Cardiac muscle cell (in vitro differentiated cells and primary cell): ENCODE results near the gene ATXN7L2. TPM values are rescaled to one million over a fixed set of nuclear protein-coding genes. Genes with fewer than 3 reads are reported as not detected.

Source experiments
- DNase-seq, 2 donors: peaks; one replicate each; pipeline versions ENCODE4 v3.0.0 to v3.0.0-alpha.2; 2010 to 2017; ENCODE audit warnings: low read depth in 1 of 2, low spot score in 1 of 2
- H3K27ac ChIP-seq: fragments of 200-600 bp; sonication (generic); 2 replicates; pipeline ENCODE4 v1.5.1; 2016
- H3K27me3 ChIP-seq: fragments of 200-600 bp; sonication (generic); 2 replicates; pipeline ENCODE4 v1.6.0; 2016; ENCODE audit warnings: control low read depth
- H3K36me3 ChIP-seq: fragments of 200-600 bp; sonication (generic); 2 replicates; pipeline ENCODE4 v1.5.1; 2016; ENCODE audit warnings: control low read depth
- H3K4me1 ChIP-seq: fragments of 200-600 bp; sonication (generic); 2 replicates; pipeline ENCODE4 v1.8.1; 2017; ENCODE audit warnings: low read depth, mild to moderate bottlenecking, mixed run types
- H3K4me3 ChIP-seq: fragments of 200-600 bp; sonication (generic); 2 replicates; pipeline ENCODE4 v1.5.1; 2016; ENCODE audit warnings: mild to moderate bottlenecking
- H3K9me3 ChIP-seq: fragments of 200-600 bp; sonication (generic); 2 replicates; pipeline ENCODE4 v1.5.1; 2017; ENCODE audit warnings: low read depth, mild to moderate bottlenecking, control low read depth
- polyA plus RNA-seq: library from polyadenylated mRNA; unstranded; fragments of >200 nt; fragmentation: Nextera tagmentation; extraction: Ambion mirVana; gene quantifications from 2 replicates; pipeline ENCODE4 v1.2.1, GENCODE V29; 2016
- total RNA-seq: library from RNA; depleted of rRNA; stranded (reverse); fragments of >200 nt; gene quantifications from 2 replicates; pipeline ENCODE4 v1.2.3, GENCODE V29; 2016
- TF ChIP-seq, protein P1 (sequence below): IDR thresholded peaks from 2 replicates; pipeline ENCODE4 v1.5.1; 2012; ENCODE audit warnings: low read depth, mild to moderate bottlenecking, low read length

Gene ATXN7L2
- total and polyA plus RNA-seq, 2 experiments from 2014 or later = 7.0 to 17.8 TPM

DNA sequence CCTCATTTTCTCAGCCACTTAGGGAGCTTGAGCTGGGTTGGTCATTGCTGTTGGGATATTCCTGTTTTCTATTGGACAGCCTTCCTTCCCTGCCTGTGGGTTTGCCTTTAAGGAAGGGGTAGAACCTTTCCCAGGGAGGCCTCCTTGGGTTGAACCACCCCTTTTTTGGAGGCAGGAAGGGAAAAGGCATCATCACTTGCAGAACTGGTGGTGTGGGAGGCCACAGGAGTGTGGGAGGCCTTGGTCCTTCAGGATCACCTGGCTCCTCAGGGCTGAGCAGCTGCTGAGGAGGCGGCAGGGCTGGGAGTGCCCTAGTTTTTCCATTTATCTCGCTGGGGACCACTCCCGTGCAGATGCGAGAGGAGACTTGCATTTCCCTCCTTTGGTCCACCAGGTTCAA, 9.5 kb downstream of the ATXN7L2 start:
- Histone ChIP-seq H3K27me3 (no peaks in the 10 kb centered on the region), H3K36me3 (peaks cover 14% of the 10 kb centered on the region), H3K9me3 (no peaks in the 10 kb centered on the region), H3K27ac (no peak overlapping the region), H3K4me3 (no peak overlapping the region), H3K4me1 (peaks cover 4% of the 10 kb centered on the region)
- TF ChIP-seq, protein P1, sequence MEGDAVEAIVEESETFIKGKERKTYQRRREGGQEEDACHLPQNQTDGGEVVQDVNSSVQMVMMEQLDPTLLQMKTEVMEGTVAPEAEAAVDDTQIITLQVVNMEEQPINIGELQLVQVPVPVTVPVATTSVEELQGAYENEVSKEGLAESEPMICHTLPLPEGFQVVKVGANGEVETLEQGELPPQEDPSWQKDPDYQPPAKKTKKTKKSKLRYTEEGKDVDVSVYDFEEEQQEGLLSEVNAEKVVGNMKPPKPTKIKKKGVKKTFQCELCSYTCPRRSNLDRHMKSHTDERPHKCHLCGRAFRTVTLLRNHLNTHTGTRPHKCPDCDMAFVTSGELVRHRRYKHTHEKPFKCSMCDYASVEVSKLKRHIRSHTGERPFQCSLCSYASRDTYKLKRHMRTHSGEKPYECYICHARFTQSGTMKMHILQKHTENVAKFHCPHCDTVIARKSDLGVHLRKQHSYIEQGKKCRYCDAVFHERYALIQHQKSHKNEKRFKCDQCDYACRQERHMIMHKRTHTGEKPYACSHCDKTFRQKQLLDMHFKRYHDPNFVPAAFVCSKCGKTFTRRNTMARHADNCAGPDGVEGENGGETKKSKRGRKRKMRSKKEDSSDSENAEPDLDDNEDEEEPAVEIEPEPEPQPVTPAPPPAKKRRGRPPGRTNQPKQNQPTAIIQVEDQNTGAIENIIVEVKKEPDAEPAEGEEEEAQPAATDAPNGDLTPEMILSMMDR = no peak
- DNase-seq = no peak

DNA sequence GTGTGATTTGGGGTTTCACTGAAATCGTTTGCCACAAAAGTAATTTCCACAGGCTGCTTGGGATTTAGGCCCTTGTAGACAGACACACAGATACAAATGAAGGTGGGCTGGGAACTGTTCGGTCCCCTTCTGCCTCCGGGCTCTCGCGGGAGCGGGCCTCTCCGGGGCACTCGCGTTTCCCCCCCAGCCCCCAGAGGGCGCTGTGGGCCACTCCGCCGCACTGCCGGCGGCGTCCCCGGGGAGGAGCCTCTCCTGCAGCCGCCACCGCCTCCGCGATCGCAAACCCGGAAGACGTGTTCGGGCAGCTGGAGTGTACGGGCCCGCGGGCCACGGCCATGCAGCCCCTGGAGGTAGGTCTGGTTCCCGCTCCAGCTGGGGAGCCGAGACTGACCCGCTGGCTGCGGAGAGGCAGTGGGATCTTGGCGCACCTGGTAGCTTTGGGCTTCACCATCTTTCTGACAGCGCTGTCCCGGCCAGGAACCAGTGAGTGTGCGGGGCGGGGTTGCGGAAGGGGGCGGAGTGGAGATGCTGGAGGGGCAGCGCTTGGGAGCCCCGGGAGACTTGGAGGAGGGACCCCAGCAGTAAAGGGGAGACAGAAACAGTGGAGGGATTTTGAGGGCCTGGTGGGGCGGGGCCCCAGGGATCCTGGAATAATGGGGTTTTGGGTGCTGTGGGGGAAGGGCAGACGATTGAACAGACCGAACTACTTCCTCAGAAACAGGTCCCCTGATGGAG, 10.3 kb downstream of the ATXN7L2 start, which contains the start of gene CYB561D1:
CYB561D1 (plus strand) TSS at position 290 of the 735 bp plus-strand sequence; CDS start at position 336, 46 bp downstream.
- Histone ChIP-seq H3K27ac (peak within 1 kb of the TSS; percentile 2), H3K4me1 (peaks cover 4% of the 10 kb centered on the region), H3K9me3 (no peaks in the 10 kb centered on the region), H3K4me3 (peak within 1 kb of the TSS; percentile 85), H3K36me3 (peaks cover 14% of the 10 kb centered on the region), H3K27me3 (no peaks in the 10 kb centered on the region)
- TF ChIP-seq, protein P1 = peak; percentile 93
- peak; percentile 88 to 92 for DNase-seq

DNA sequence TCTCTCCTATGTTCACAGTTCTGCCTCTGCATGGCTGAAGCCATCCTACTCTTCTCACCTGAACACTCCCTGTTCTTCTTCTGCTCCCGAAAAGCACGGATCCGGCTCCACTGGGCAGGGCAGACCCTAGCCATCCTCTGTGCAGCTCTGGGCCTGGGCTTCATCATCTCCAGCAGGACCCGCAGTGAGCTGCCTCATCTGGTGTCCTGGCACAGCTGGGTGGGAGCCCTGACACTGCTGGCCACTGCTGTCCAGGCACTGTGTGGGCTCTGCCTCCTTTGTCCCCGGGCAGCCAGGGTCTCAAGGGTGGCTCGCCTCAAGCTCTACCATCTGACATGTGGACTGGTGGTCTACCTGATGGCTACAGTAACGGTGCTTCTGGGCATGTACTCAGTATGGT, 12.0 kb downstream of the ATXN7L2 start:
- H3K4me3 ChIP-seq = no peak overlapping the region
- H3K36me3 ChIP-seq = peaks cover 14% of the 10 kb centered on the region
- TF ChIP-seq, protein P1 = no peak
- no peaks in the 10 kb centered on the region for H3K27me3 ChIP-seq
- peaks cover 4% of the 10 kb centered on the region for H3K4me1 ChIP-seq
- no peaks in the 10 kb centered on the region for H3K9me3 ChIP-seq
- no peak for DNase-seq
- H3K27ac ChIP-seq = no peak overlapping the region

DNA sequence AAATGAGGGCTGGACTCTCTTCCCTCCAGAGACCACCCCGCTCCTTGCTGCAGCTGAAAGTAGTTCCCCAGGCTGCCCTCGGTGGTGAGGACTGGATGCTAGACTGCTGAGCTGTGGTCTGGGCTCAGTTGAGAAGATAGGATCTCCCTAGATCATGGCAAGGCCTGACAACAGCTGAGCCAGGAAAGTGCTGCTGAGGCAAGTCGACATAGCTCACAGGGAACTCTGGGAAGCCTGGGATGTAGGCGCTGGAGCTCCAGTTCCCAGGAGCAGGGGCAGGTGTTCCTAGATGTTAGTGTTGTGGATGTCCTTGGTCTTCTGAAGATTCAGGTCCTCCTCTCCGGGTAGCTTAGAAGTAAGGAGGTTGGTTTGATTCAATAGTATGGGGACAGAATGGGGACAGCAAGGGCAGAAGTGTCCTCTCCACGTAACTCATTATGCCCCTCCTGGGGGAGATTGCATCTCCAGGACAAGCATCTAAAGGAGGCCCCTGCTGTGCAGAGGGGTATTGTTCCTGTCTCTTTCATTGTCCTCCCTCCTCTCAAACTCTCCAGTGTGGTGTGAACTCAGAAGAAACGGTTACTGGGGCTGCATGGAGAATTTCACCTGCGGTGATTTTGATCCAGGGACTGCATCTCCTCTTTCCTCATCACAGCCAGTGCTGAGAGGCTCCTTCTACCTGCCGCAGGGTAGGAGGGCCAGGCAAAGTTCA, 13.9 kb downstream of the ATXN7L2 start:
- H3K27ac ChIP-seq = no peak overlapping the region

DNA sequence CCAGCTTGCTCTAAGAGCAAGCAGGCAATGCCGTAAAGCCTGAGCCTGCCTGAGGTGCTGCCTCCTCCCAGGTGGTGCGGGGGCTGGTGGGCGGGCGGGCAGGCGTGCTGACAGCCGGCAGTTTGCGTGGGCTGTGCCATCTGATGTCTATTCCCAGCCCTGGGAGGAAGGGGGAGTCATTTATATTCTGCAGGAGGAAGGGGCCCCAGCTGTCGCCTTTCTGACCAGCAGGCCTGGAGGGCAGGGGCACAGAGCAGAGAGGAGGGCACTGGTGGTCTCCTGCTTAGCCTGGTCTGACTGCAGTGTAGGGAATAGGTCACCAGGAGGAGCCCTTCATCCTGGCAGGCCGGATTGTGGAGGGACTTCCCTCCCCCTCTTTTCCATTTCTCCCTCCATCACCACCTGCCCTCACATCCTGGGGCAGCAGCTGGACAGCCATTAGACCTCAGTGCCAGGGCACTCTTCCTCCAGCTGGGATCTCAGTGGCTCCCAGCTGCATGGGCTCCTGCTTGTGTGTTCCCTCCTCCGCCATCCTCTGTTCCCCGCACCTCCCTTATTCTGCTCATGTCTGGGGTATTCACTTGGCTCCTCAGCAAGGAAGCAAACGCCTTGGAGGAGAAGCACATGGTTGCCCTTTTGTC, 14.6 kb downstream of the ATXN7L2 start:
- Histone ChIP-seq H3K27ac (no peak overlapping the region), H3K9me3 (no peaks in the 10 kb centered on the region), H3K27me3 (no peaks in the 10 kb centered on the region), H3K36me3 (peaks cover 8% of the 10 kb centered on the region), H3K4me1 (peaks cover 4% of the 10 kb centered on the region), H3K4me3 (no peak overlapping the region)
- DNase-seq = peak; percentile 48 to 55
- TF ChIP-seq, protein P1 = peak; percentile 51

More for the DNA sequence above, 13.9 kb downstream of the ATXN7L2 start:
- Histone ChIP-seq H3K27me3 (no peaks in the 10 kb centered on the region), H3K4me3 (no peak overlapping the region), H3K4me1 (peaks cover 4% of the 10 kb centered on the region), H3K9me3 (no peaks in the 10 kb centered on the region), H3K36me3 (peaks cover 8% of the 10 kb centered on the region)
- TF ChIP-seq, protein P1 = no peak
- DNase-seq = no peak
